CD4-positive, alpha-beta memory T cell (primary cell): ENCODE data around the gene PPP1R8. TPM values are rescaled to one million over a fixed set of nuclear protein-coding genes. Genes with fewer than 3 reads are reported as not detected.
A peak's percentile ranks its signal among the peaks of the same experiment; 100 is the strongest.

ENCODE experiments used
- CTCF ChIA-PET: fragments of 350-600 bp; sonication (Branson Sonifier 250); formaldehyde crosslinking; loops from one replicate; lab custom pipeline; 2021; ENCODE audit warnings: inconsistent platforms; ENCODE audit not compliant: partially characterized antibody; lab: Charles Lee
- POLR2A ChIA-PET: fragments of 350-600 bp; sonication (Branson Sonifier 250); formaldehyde crosslinking; loops from one replicate; lab custom pipeline; 2021; ENCODE audit not compliant: partially characterized antibody; lab: Charles Lee
- DNase-seq, 5 donors: peaks; one replicate each; pipeline versions ENCODE4 v3.0.0 to v3.0.0-alpha.2; 2020 to 2022; ENCODE audit warnings: mixed read lengths in 1 of 5
- H3K27ac ChIP-seq: one replicate; pipeline ENCODE4 v1.7.0; 2013; ENCODE audit warnings: low read depth, low read length
- H3K27me3 ChIP-seq: 2 replicates; pipeline ENCODE4 v1.7.0; 2013; ENCODE audit warnings: mild to moderate bottlenecking, low read length, moderate library complexity; ENCODE audit not compliant: insufficient read depth
- H3K36me3 ChIP-seq: 2 replicates; pipeline ENCODE4 v1.7.0; 2013; ENCODE audit warnings: mild to moderate bottlenecking, low read length, moderate library complexity; ENCODE audit not compliant: insufficient read depth
- H3K4me1 ChIP-seq: 2 replicates; pipeline ENCODE4 v1.7.0; 2013; ENCODE audit warnings: mild to moderate bottlenecking, low read length, moderate library complexity; ENCODE audit not compliant: insufficient read depth
- H3K4me3 ChIP-seq, 2 donors: one replicate each; pipeline ENCODE4 v1.7.0; 2013; ENCODE audit warnings: low read length in 2 of 2, mild to moderate bottlenecking in 1 of 2
- H3K9me3 ChIP-seq, 2 donors: one replicate each; pipeline ENCODE4 v1.7.0; 2013; ENCODE audit warnings: low read length in 2 of 2, control low read depth in 1 of 2; ENCODE audit not compliant: control insufficient read depth in 1 of 2
- H3K27ac Mint-ChIP-seq, 7 donors: one replicate each; pipeline ENCODE4 v1.8.0; 2020 to 2021; ENCODE audit warnings: mixed read lengths in 7 of 7, mild to moderate bottlenecking in 6 of 7, inconsistent platforms in 3 of 7, moderate library complexity in 3 of 7
- H3K27me3 Mint-ChIP-seq, 2 donors: one replicate each; pipeline ENCODE4 v1.8.0; 2020 to 2021; ENCODE audit warnings: mixed read lengths in 2 of 2
- H3K36me3 Mint-ChIP-seq, 2 donors: one replicate each; pipeline ENCODE4 v1.8.0; 2020 to 2021; ENCODE audit warnings: mixed read lengths in 2 of 2, inconsistent platforms in 1 of 2, mild to moderate bottlenecking in 1 of 2
- H3K4me1 Mint-ChIP-seq, 4 donors: one replicate each; pipeline ENCODE4 v1.8.0; 2020 to 2021; ENCODE audit warnings: mixed read lengths in 4 of 4, mild to moderate bottlenecking in 1 of 4
- H3K4me3 Mint-ChIP-seq, 8 donors: one replicate each; pipeline ENCODE4 v1.8.0; 2020 to 2021; ENCODE audit warnings: mixed read lengths in 8 of 8, mild to moderate bottlenecking in 7 of 8, moderate library complexity in 6 of 8, inconsistent platforms in 3 of 8
- H3K9me3 Mint-ChIP-seq, 8 donors: one replicate each; pipeline ENCODE4 v1.8.0; 2020 to 2021; ENCODE audit warnings: mixed read lengths in 8 of 8, mild to moderate bottlenecking in 5 of 8, inconsistent platforms in 3 of 8, moderate library complexity in 1 of 8
- intact Hi-C: fragments of 100-400 bp; cut with micrococcal nuclease; formaldehyde crosslinking; loops from one replicate; pipeline ENCODE4 v1.15.1; 2023
- polyA plus RNA-seq, 2 donors: library from polyadenylated mRNA; unstranded; fragments of 300-500 nt; fragmentation: Illumina TruSeq; gene quantifications; one replicate each; pipeline ENCODE4 v1.2.3, GENCODE V29; 2021
- total RNA-seq, 2 experiments: library from RNA; stranded (reverse); gene quantifications; one replicate each; pipeline ENCODE4 v1.2.3, GENCODE V29; 2021

PPP1R8 gene
- total and polyA plus RNA-seq, 4 experiments from 2014 or later: 27.8 to 45.8 (median 40.0) TPM

- ChIA-PET CTCF (no interaction called here), POLR2A (interaction anchor here (1.2 kb wide), 1 partner anchor 226 kb away, joined by 3 read pairs; the partner anchor contains the start of gene EYA3)
- Mint-ChIP-seq H3K4me1 (peaks cover 21 to 57% (median 34%) of the 10 kb centered on the region in 4 donors), H3K27me3 (no peaks in the 10 kb centered on the region), H3K4me3 (peak overlapping the region in 2 of 8 donors; percentile 8 to 43), H3K36me3 (peaks cover 0 to 1% of the 10 kb centered on the region in 2 donors), H3K9me3 (no peaks in the 10 kb centered on the region), H3K27ac (peak overlapping the region in 6 of 7 donors; percentile 59 to 86 (median 82))
- no peaks in the 10 kb centered on the region for H3K27me3 ChIP-seq
- intact Hi-C loops: no loop called here
- no peaks in the 10 kb centered on the region for H3K36me3 ChIP-seq
- no peak overlapping the region for H3K4me3 ChIP-seq
- no peak for DNase-seq
- no peak overlapping the region for H3K27ac ChIP-seq
- H3K4me1 ChIP-seq: peaks cover 40% of the 10 kb centered on the region
- no peaks in the 10 kb centered on the region for H3K9me3 ChIP-seq
These were observed 32.3 kb downstream of the PPP1R8 start for GRCh38 chr1:27862671-27863537.

- Mint-ChIP-seq H3K27ac (peak overlapping the region in 5 of 7 donors; percentile 65 to 91 (median 78)), H3K4me1 (peaks cover 19 to 55% (median 34%) of the 10 kb centered on the region in 4 donors), H3K4me3 (peak overlapping the region in 2 of 8 donors; percentile 10 to 17), H3K9me3 (no peaks in the 10 kb centered on the region), H3K36me3 (no peaks in the 10 kb centered on the region), H3K27me3 (no peaks in the 10 kb centered on the region)
- Histone ChIP-seq H3K36me3 (no peaks in the 10 kb centered on the region), H3K4me3 (no peak overlapping the region), H3K9me3 (no peaks in the 10 kb centered on the region), H3K4me1 (peaks cover 43% of the 10 kb centered on the region), H3K27ac (no peak overlapping the region), H3K27me3 (no peaks in the 10 kb centered on the region)
- intact Hi-C loops: no loop called here
- CTCF ChIA-PET: no interaction called here
- POLR2A ChIA-PET: interaction anchor here (1.2 kb wide), 1 partner anchor 225 kb away, joined by 3 read pairs; the partner anchor contains the start of gene EYA3
- DNase-seq: no peak
These were observed 32.9 kb downstream of the PPP1R8 start for GRCh38 chr1:27863538-27863915.

GRCh38 chr1:27864264-27864895 lies 33.8 kb downstream of the PPP1R8 start:
- POLR2A ChIA-PET: interaction anchor here (1.2 kb wide), 1 partner anchor 224 kb away, joined by 3 read pairs; the partner anchor contains the start of gene EYA3
- H3K27ac Mint-ChIP-seq: peak overlapping the region; percentile 70 to 95 (median 91)

GRCh38 chr1:27865821-27866220 lies 35.2 kb downstream of the PPP1R8 start:
- peak overlapping the region in 4 of 7 donors; percentile 12 to 62 (median 28) for H3K27ac Mint-ChIP-seq
- intact Hi-C loops: no loop called here
- POLR2A ChIA-PET: interaction anchor here (0.7 kb wide), 1 partner anchor 206 kb away, joined by 3 read pairs; no protein-coding TSS in a partner anchor

More at GRCh38 chr1:27864264-27864895, 33.8 kb downstream of the PPP1R8 start:
- Histone ChIP-seq H3K4me3 (no peak overlapping the region), H3K27ac (peak overlapping the region; percentile 39), H3K9me3 (no peaks in the 10 kb centered on the region), H3K36me3 (no peaks in the 10 kb centered on the region), H3K4me1 (peaks cover 51% of the 10 kb centered on the region), H3K27me3 (no peaks in the 10 kb centered on the region)
- CTCF ChIA-PET: interaction anchor here (0.7 kb wide), 1 partner anchor 112 kb away, joined by 3 read pairs; no protein-coding TSS in a partner anchor
- DNase-seq: no peak
- H3K36me3 Mint-ChIP-seq: no peaks in the 10 kb centered on the region
- H3K27me3 Mint-ChIP-seq: no peaks in the 10 kb centered on the region
- H3K4me3 Mint-ChIP-seq: peak overlapping the region in 7 of 8 donors; percentile 21 to 84 (median 76)
- peaks cover 23 to 59% (median 41%) of the 10 kb centered on the region in 4 donors for H3K4me1 Mint-ChIP-seq
- intact Hi-C loops: no loop called here
- no peaks in the 10 kb centered on the region for H3K9me3 Mint-ChIP-seq

GRCh38 chr1:27868556-27868931 lies 38.0 kb downstream of the PPP1R8 start:
- Mint-ChIP-seq H3K9me3 (peaks cover 0 to 2% (median 0%) of the 10 kb centered on the region in 8 donors), H3K4me3 (peak overlapping the region; percentile 15 to 89 (median 84)), H3K36me3 (peaks cover 0 to 6% of the 10 kb centered on the region in 2 donors), H3K27me3 (no peaks in the 10 kb centered on the region), H3K27ac (peak overlapping the region; percentile 90 to 98 (median 97)), H3K4me1 (peaks cover 24 to 64% (median 42%) of the 10 kb centered on the region in 4 donors)
- no peaks in the 10 kb centered on the region for H3K27me3 ChIP-seq
- H3K27ac ChIP-seq: peak overlapping the region; percentile 65
- intact Hi-C loops: no loop called here
- no peak for DNase-seq
- peaks cover 60% of the 10 kb centered on the region for H3K4me1 ChIP-seq
- no peaks in the 10 kb centered on the region for H3K9me3 ChIP-seq
- CTCF ChIA-PET: interaction anchor here (1.0 kb wide), 1 partner anchor 340 kb away, joined by 3 read pairs; no protein-coding TSS in a partner anchor
- H3K4me3 ChIP-seq: peak overlapping the region in 1 of 2 donors; percentile 68
- POLR2A ChIA-PET: interaction anchor here (1.1 to 1.2 kb wide), 4 partner anchors 19 to 122 kb away, joined by 5 to 6 read pairs (median 6); partner anchors contain the start of genes PPP1R8 and XKR8
- H3K36me3 ChIP-seq: no peaks in the 10 kb centered on the region

More at GRCh38 chr1:27865821-27866220, 35.2 kb downstream of the PPP1R8 start:
- H3K36me3 Mint-ChIP-seq: no peaks in the 10 kb centered on the region
- H3K36me3 ChIP-seq: no peaks in the 10 kb centered on the region
- H3K27ac ChIP-seq: no peak overlapping the region
- H3K4me3 Mint-ChIP-seq: no peak overlapping the region
- CTCF ChIA-PET: no interaction called here
- H3K4me1 Mint-ChIP-seq: peaks cover 28 to 66% (median 44%) of the 10 kb centered on the region in 4 donors
- H3K27me3 ChIP-seq: no peaks in the 10 kb centered on the region
- no peaks in the 10 kb centered on the region for H3K9me3 Mint-ChIP-seq
- no peak overlapping the region for H3K4me3 ChIP-seq
- H3K4me1 ChIP-seq: peaks cover 60% of the 10 kb centered on the region
- no peaks in the 10 kb centered on the region for H3K27me3 Mint-ChIP-seq
- DNase-seq: no peak
- H3K9me3 ChIP-seq: no peaks in the 10 kb centered on the region

- Mint-ChIP-seq H3K9me3 (peaks cover 0 to 2% (median 0%) of the 10 kb centered on the region in 8 donors), H3K27ac (peak overlapping the region; percentile 90 to 98 (median 97)), H3K4me1 (peaks cover 23 to 64% (median 41%) of the 10 kb centered on the region in 4 donors), H3K36me3 (peaks cover 0 to 6% of the 10 kb centered on the region in 2 donors), H3K4me3 (peak overlapping the region; percentile 78 to 89 (median 84)), H3K27me3 (no peaks in the 10 kb centered on the region)
- Histone ChIP-seq H3K4me3 (peak overlapping the region; percentile 45 to 68), H3K27me3 (no peaks in the 10 kb centered on the region), H3K27ac (peak overlapping the region; percentile 65), H3K4me1 (peaks cover 60% of the 10 kb centered on the region), H3K36me3 (no peaks in the 10 kb centered on the region), H3K9me3 (no peaks in the 10 kb centered on the region)
- ChIA-PET CTCF (interaction anchor here (1.0 kb wide), 2 partner anchors 72 to 340 kb away, joined by 3 read pairs; no protein-coding TSS in a partner anchor), POLR2A (interaction anchor here (0.5 to 1.2 kb wide), 13 partner anchors 8 to 867 kb away, joined by 3 to 6 read pairs (median 4); partner anchors contain the start of genes PPP1R8, XKR8 and YTHDF2)
- DNase-seq: peak; percentile 72 to 83 (median 78)
- intact Hi-C loops: no loop called here
These were observed 38.5 kb downstream of the PPP1R8 start for GRCh38 chr1:27868932-27869718.
